ENCODE measurements around the gene DNAJC24. TPM values are rescaled to one million over a fixed set of nuclear protein-coding genes. Genes with fewer than 3 reads are reported as not detected.

DNAJC24 gene
- total RNA-seq, 1 donor from 2014 or later: 11.0 TPM

DNA sequence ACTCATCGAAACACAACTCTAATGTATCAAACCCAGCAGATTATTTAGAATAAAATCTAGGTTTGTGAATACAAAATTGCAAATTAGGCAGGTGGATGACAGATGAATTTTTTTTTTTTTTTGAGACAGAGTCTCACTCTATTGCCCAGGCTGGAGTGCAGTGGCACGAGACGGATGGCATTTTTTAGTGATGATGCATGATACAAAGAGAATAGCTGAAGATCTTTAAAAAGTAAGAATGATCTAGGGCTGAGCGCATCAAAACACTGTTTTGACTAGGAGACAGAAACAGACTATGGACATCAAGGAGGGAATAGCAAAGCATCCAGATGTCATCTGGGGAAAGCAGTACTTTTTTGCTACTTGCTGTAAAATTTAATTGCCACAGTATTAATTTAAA lies 76.0 kb downstream of the DNAJC24 start:
- H3K4me3 ChIP-seq: no peak overlapping the region
- TF ChIP-seq, protein P1, sequence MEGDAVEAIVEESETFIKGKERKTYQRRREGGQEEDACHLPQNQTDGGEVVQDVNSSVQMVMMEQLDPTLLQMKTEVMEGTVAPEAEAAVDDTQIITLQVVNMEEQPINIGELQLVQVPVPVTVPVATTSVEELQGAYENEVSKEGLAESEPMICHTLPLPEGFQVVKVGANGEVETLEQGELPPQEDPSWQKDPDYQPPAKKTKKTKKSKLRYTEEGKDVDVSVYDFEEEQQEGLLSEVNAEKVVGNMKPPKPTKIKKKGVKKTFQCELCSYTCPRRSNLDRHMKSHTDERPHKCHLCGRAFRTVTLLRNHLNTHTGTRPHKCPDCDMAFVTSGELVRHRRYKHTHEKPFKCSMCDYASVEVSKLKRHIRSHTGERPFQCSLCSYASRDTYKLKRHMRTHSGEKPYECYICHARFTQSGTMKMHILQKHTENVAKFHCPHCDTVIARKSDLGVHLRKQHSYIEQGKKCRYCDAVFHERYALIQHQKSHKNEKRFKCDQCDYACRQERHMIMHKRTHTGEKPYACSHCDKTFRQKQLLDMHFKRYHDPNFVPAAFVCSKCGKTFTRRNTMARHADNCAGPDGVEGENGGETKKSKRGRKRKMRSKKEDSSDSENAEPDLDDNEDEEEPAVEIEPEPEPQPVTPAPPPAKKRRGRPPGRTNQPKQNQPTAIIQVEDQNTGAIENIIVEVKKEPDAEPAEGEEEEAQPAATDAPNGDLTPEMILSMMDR (IDR thresholded peaks at IDR 0.05): no peak
- TF ChIP-seq POLR2AphosphoS5 (IDR thresholded peaks at IDR 0.05; ENCODE audit: insufficient read depth in 1 of 2, low read depth in 1 of 2): no peak
- no peak for TF ChIP-seq POLR2A (IDR thresholded peaks at IDR 0.05)
- no peaks in the 10 kb centered on the region for H3K27me3 ChIP-seq
- no peaks in the 10 kb centered on the region for H3K4me1 ChIP-seq
- no peak overlapping the region for H3K27ac ChIP-seq
- peaks cover 0 to 4% of the 10 kb centered on the region in 2 donors for H3K36me3 ChIP-seq
- no peak for DNase-seq (ENCODE audit: extremely low spot score in 2 of 2)
- intact Hi-C loops (cut with DNase I): no loop called here
- H3K9me3 ChIP-seq: no peaks in the 10 kb centered on the region

DNA sequence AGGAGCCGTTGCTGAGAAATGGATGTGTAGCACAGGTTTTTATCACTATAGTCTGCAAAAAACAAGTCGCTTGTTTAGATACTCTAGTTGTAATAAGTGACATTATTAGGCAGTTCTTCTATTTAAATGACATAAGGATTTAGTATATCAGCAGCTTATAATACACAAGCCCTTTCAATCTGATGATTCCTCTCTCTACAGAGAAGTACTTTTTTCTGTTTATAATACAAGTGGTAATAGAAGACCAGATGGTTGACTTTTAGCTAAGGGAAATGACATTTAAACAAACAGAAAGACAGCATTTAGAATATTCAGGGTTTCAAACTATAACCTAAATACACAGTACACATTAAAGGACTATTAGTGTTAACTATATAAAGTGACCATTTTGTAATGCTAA lies 79.4 kb downstream of the DNAJC24 start:
- Histone ChIP-seq H3K9me3 (no peaks in the 10 kb centered on the region), H3K4me3 (no peak overlapping the region), H3K27ac (no peak overlapping the region), H3K36me3 (peaks cover 0 to 4% of the 10 kb centered on the region in 2 donors), H3K4me1 (no peaks in the 10 kb centered on the region), H3K27me3 (no peaks in the 10 kb centered on the region)
- DNase-seq (ENCODE audit: extremely low spot score in 2 of 2): no peak
- TF ChIP-seq POLR2AphosphoS5 (IDR thresholded peaks at IDR 0.05; ENCODE audit: insufficient read depth in 1 of 2, low read depth in 1 of 2) (no peak), POLR2A (IDR thresholded peaks at IDR 0.05) (no peak)
- TF ChIP-seq, protein P1 (IDR thresholded peaks at IDR 0.05): no peak
- intact Hi-C loops (cut with DNase I): no loop called here

DNA sequence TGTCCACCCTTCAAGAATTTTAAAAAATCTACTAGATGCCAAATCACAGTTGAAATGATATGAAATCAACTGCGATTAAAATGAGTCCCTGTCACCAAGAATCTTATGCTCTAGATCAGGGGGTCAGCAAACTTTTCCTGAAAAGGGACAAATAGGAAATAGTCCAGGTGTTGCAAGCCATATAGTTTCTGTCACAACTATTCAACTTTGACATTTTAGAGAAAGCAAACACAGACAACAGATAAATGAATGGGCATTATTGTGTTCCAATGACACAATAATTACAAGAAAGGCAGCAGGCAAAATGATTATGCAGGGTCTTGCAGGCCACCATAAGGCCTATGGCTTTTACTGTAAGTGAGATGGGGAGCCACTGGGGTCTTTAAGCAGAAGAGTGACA lies 81.2 kb downstream of the DNAJC24 start:
- Histone ChIP-seq H3K27ac (no peak overlapping the region), H3K4me3 (no peak overlapping the region), H3K4me1 (no peaks in the 10 kb centered on the region), H3K27me3 (no peaks in the 10 kb centered on the region), H3K9me3 (no peaks in the 10 kb centered on the region), H3K36me3 (peaks cover 0 to 4% of the 10 kb centered on the region in 2 donors)
- TF ChIP-seq, protein P1 (IDR thresholded peaks at IDR 0.05): no peak
- TF ChIP-seq POLR2A (IDR thresholded peaks at IDR 0.05) (no peak), POLR2AphosphoS5 (IDR thresholded peaks at IDR 0.05; ENCODE audit: insufficient read depth in 1 of 2, low read depth in 1 of 2) (no peak)
- no peak for DNase-seq (ENCODE audit: extremely low spot score in 2 of 2)
- intact Hi-C loops (cut with DNase I): no loop called here

DNA sequence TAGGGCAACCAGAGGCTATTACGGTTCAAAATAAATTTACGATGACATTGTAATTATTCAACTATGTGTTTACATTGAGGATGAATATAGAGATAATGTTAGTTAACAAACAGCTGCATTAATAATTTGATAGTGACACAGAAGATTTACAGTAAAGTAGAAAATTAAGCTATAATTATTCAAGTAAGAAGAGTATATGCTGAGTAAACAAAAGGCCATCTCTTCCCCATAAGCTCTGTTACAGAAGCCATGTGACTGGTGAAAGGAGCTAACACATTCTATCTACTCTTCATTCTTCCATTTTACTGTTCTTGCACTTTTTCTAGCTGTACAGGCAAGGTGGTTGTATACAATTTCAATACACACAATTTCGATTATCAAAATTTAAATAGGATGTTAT lies 85.5 kb downstream of the DNAJC24 start:
- Histone ChIP-seq H3K36me3 (no peaks in the 10 kb centered on the region), H3K4me3 (no peak overlapping the region), H3K27me3 (no peaks in the 10 kb centered on the region), H3K9me3 (no peaks in the 10 kb centered on the region), H3K27ac (no peak overlapping the region), H3K4me1 (no peaks in the 10 kb centered on the region)
- DNase-seq (ENCODE audit: extremely low spot score in 2 of 2): no peak
- intact Hi-C loops (cut with DNase I): no loop called here
- TF ChIP-seq, protein P1 (IDR thresholded peaks at IDR 0.05): no peak
- no peak for TF ChIP-seq POLR2A (IDR thresholded peaks at IDR 0.05)
- no peak for TF ChIP-seq POLR2AphosphoS5 (IDR thresholded peaks at IDR 0.05; ENCODE audit: insufficient read depth in 1 of 2, low read depth in 1 of 2)

DNA sequence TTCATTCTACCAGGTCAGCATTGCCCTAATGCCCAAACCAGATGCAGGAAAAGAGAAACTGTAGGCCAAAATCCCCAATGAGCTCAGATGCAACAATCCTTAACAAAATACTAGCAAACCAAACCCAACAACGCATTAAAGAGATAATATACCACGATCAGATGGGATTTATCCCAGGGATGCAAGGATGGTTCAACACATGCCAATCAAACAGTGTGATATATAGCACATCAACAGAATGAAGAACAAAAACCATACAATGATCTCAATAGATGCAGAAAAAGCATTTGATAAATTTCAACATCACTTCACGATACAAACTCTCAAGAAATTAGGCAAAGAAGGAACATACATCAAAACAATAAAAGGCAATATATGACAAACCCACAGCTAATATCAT lies 94.8 kb downstream of the DNAJC24 start:
- H3K27ac ChIP-seq: no peak overlapping the region
- no peaks in the 10 kb centered on the region for H3K4me1 ChIP-seq
- TF ChIP-seq, protein P1 (IDR thresholded peaks at IDR 0.05): no peak
- TF ChIP-seq POLR2AphosphoS5 (IDR thresholded peaks at IDR 0.05; ENCODE audit: insufficient read depth in 1 of 2, low read depth in 1 of 2) (no peak), POLR2A (IDR thresholded peaks at IDR 0.05) (no peak)
- H3K4me3 ChIP-seq: no peak overlapping the region
- no peak for DNase-seq (ENCODE audit: extremely low spot score in 2 of 2)
- intact Hi-C loops (cut with DNase I): no loop called here
- H3K27me3 ChIP-seq: no peaks in the 10 kb centered on the region
- H3K36me3 ChIP-seq: peaks cover 0 to 4% of the 10 kb centered on the region in 2 donors
- H3K9me3 ChIP-seq: peaks cover 9% of the 10 kb centered on the region
